NOMO-1 (cell line): ENCODE results near the gene TRIAP1.

ENCODE experiments used
- DNase-seq, 2 experiments: peaks; one replicate each; lab custom pipeline; 2025; ENCODE audit not compliant: unreplicated experiment in 2 of 2; lab: John Stamatoyannopoulos, UW

The TRIAP1 gene

DNA sequence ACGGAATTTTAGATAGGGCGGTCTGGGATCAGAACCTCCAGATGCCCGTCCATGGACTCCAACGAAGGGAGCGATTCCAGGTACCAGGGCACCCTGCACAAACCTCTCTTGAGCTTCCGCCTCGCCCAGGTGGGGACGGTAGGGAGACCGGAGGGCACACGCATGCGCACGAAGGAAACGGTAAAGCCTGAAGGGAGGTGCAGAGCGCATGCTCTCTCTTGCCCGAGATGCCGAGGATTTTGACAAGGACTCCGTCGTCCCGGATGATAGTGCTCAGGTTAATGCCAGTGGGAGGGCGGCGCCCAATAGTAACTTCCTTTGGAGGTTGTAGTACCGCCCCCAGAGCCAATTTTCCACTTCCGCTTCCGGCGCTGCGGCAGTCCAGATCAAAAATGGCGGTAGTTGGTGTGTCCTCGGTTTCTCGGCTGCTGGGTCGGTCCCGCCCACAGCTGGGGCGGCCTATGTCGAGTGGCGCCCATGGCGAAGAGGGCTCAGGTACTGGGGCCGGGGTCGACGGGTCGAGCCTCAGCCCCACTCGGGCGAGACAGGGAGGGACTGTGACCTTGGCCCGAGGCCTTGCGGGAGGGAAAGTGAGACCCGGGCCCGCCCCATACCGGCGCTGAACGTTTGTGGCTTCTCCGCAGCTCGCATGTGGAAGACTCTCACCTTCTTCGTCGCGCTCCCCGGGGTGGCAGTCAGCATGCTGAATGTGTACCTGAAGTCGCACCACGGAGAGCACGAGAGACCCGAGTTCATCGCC, 8.3 kb downstream of the TRIAP1 start, which contains the start of gene COX6A1:
COX6A1 (plus strand) TSS at position 379 of the 760 bp plus-strand sequence; CDS start at position 393, 14 bp downstream.
- peak; percentile 98 to 99 for DNase-seq

GRCh38 chr12:120432772-120433525, 13.2 kb downstream of the TRIAP1 start:
- DNase-seq = no peak

GRCh38 chr12:120429368-120429767, 16.8 kb downstream of the TRIAP1 start:
- DNase-seq = no peak

- DNase-seq = no peak
Observed at GRCh38 chr12:120428597-120429229, 17.5 kb downstream of the TRIAP1 start.

GRCh38 chr12:120425797-120426196, 20.4 kb downstream of the TRIAP1 start:
- DNase-seq = no peak

- no peak for DNase-seq
Observed at GRCh38 chr12:120422892-120423456, 23.2 kb downstream of the TRIAP1 start.

- no peak for DNase-seq
Observed at GRCh38 chr12:120421701-120422100, 24.5 kb downstream of the TRIAP1 start.

DNA sequence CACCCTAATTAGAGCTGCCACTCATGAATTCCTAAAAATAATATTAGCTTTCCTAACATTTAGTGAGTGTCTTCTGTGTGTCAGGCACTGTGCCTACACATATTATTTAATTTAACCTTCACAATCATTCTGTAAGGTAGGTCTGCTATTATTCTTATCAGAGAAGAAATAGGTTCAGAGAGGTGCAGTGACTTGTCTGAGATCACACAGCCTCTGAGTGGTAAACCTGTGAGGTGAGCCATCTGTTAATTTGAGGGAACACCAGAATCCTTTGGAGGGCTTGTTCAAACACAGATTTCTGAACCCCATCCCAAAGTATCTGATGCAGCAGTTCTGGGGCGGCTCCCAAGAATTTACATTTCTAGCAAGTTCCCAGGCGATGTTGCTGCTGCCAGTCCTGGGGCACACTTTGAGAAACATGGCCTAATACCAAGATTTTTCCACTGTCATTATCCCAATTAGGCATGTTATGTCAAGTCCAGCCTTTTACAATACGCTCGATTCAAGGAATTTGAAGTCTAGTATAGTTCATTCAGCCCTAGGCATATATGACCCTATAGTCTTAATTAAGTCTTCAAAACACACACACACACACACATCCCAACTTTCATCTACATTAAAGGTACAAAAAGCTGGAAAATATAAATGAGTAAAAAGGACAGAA, 28.1 kb downstream of the TRIAP1 start:
- no peak for DNase-seq

DNA sequence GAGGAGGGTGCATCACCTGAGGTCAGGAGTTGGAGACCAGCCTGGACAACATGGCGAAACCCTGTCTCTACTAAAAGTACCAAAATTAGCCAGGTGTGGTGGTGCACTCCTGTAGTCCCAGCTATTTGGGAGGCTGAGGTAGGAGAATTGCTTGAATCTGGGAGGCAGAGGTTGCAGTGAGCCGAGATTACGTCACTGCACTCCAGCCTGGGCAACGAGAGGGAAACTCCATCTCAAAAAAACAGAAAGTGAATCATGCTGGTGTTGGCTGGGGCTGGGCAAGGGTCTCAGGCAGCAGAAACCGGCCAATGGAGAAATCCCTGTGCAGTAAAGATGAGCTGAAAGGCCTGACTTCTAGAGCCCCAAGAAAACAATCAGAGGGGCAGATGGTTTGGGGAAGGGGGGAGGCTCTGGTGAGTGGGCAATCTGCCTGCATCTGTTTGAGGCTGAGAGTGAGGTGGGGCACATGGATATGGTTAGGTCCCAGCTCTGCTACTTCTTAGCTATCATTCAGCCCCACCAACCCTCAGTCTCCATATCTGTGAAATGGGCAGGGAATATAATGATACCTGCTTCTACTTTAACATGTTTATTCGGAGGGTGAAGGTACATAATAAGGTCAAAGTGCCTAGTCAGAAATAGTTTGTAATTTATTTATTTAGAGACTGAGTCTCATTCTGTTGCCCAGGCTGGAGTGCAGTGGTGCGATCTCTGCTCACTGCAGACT, 29.5 kb downstream of the TRIAP1 start:
- DNase-seq = no peak

GRCh38 chr12:120413901-120414695, 32.1 kb downstream of the TRIAP1 start:
- no peak for DNase-seq

- DNase-seq = no peak
Observed at GRCh38 chr12:120412421-120412820, 33.8 kb downstream of the TRIAP1 start.

DNA sequence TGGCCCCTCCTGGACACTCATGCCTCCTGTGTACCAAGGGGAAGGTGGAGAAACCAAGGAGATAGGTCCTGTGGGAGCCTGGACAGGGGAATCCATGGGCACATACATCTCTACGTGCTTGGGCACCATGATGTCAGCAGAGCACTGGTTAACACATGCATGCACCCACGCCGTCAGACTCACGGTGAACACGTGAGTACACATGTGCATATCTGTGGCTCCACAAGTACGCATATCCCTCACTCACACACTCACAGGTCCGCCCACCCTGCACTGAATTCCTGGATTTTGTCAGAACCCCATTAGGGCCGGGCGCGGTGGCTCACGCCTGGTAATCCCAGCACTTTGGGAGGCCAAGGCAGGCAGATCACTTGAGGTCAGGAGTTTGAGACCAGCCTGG, 37.4 kb downstream of the TRIAP1 start:
- DNase-seq = no peak

GRCh38 chr12:120406553-120406952, 39.6 kb downstream of the TRIAP1 start:
- DNase-seq = no peak

GRCh38 chr12:120406069-120406468, 40.1 kb downstream of the TRIAP1 start:
- DNase-seq = no peak

DNA sequence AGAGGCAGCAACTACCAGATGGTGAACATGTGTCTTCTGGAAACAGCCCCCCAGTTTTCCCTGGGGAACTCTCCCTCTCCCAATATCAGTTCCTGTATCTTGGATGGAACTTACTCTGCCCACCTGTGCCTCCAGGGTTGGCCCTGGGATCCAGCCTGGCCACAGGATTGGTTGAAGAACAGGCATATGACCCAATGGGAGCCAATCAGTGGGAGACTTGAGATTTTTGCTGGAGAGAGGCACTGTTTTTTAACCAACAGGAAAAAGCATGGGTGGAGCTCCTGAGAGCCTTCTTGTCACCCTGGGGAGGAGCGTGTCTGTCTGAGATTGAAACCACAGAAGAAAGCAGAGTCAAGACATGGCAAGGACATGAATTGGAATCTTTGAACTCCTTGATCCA, 41.9 kb downstream of the TRIAP1 start:
- no peak for DNase-seq

GRCh38 chr12:120403869-120404268, 42.3 kb downstream of the TRIAP1 start:
- DNase-seq = no peak

GRCh38 chr12:120402217-120402616, 44.0 kb downstream of the TRIAP1 start:
- no peak for DNase-seq

- DNase-seq = no peak
Observed at GRCh38 chr12:120399531-120399930, 46.7 kb downstream of the TRIAP1 start.

- DNase-seq = no peak
Observed at GRCh38 chr12:120397824-120398540, 48.2 kb downstream of the TRIAP1 start.
